Keratinocyte (primary cell): ENCODE measurements around the gene CPT1B. TPM values are rescaled to one million over a fixed set of nuclear protein-coding genes. Genes with fewer than 3 reads are reported as not detected.
A peak's percentile ranks its signal among the peaks of the same experiment; 100 is the strongest.

Experiments
- DNase-seq: peaks from one replicate; pipeline ENCODE4 v3.0.0-alpha.2; 2011; ENCODE audit warnings: low read depth, missing footprints, low spot score
- FAIRE-seq: peaks from 2 replicates; lab custom pipeline; 2011; peaks lifted over from hg19 to GRCh38; lab: Jason Lieb, UNC
- H2AFZ ChIP-seq: 2 replicates; pipeline ENCODE4 v1.6.0; 2012; ENCODE audit warnings: low read length, control low read depth, inconsistent platforms; ENCODE audit not compliant: control insufficient read depth
- H3K27ac ChIP-seq: 2 replicates; pipeline ENCODE4 v1.5.1; 2011; ENCODE audit warnings: low read length; ENCODE audit not compliant: control insufficient read depth, insufficient read depth
- H3K27me3 ChIP-seq: 3 replicates; pipeline ENCODE4 v1.6.0; 2011; ENCODE audit warnings: low read length; ENCODE audit not compliant: control insufficient read depth, insufficient read depth; ENCODE audit errors: extremely low read depth
- H3K36me3 ChIP-seq, 2 experiments: 2 replicates in 1 of 2; 3 replicates in 1 of 2; pipeline ENCODE4 v1.5.1; 2011; ENCODE audit warnings: low read length in 2 of 2, mild to moderate bottlenecking in 1 of 2; ENCODE audit not compliant: control insufficient read depth in 2 of 2, insufficient read depth in 2 of 2; ENCODE audit errors: extremely low read depth in 1 of 2
- H3K4me1 ChIP-seq: 3 replicates; pipeline ENCODE4 v1.5.1; 2011; ENCODE audit warnings: low read length; ENCODE audit not compliant: control insufficient read depth, insufficient read depth; ENCODE audit errors: extremely low read depth
- H3K4me2 ChIP-seq: 3 replicates; pipeline ENCODE4 v1.6.0; 2011; ENCODE audit warnings: low read depth, low read length; ENCODE audit not compliant: control insufficient read depth, insufficient read depth; ENCODE audit errors: extremely low read depth
- H3K4me3 ChIP-seq, 3 experiments: fragments of 200-600 bp in 1 of 3; sonication (generic) in 1 of 3; 2 replicates in 2 of 3; 3 replicates in 1 of 3; pipeline ENCODE4 v1.5.1; 2011 to 2016; ENCODE audit warnings: low read length in 3 of 3, mild to moderate bottlenecking in 3 of 3, control low read depth in 2 of 3, inconsistent platforms in 1 of 3, low read depth in 1 of 3, mixed read lengths in 1 of 3, mixed run types in 1 of 3, moderate library complexity in 1 of 3; ENCODE audit not compliant: control insufficient read depth in 2 of 3, insufficient read depth in 2 of 3; ENCODE audit errors: extremely low read depth in 1 of 3
- H3K79me2 ChIP-seq: 2 replicates; pipeline ENCODE4 v1.6.0; 2012; ENCODE audit warnings: low read length; ENCODE audit not compliant: control insufficient read depth, insufficient read depth
- H3K9ac ChIP-seq: 3 replicates; pipeline ENCODE4 v1.6.0; 2011; ENCODE audit warnings: low read length; ENCODE audit not compliant: control insufficient read depth, insufficient read depth; ENCODE audit errors: extremely low read depth
- H3K9me1 ChIP-seq: 3 replicates; pipeline ENCODE4 v1.6.0; 2011; ENCODE audit warnings: low read length; ENCODE audit not compliant: control insufficient read depth, insufficient read depth; ENCODE audit errors: extremely low read depth
- H3K9me3 ChIP-seq: 2 replicates; pipeline ENCODE4 v1.5.1; 2012; ENCODE audit warnings: low read depth, low read length; ENCODE audit not compliant: control insufficient read depth
- H4K20me1 ChIP-seq: 3 replicates; pipeline ENCODE4 v1.6.0; 2011; ENCODE audit warnings: low read length; ENCODE audit not compliant: control insufficient read depth, insufficient read depth; ENCODE audit errors: extremely low read depth
- EZH2 ChIP-seq: IDR thresholded peaks from one replicate; pipeline ENCODE4 v1.6.1; 2012; ENCODE audit warnings: inconsistent platforms, mild to moderate bottlenecking, low read length, moderate library complexity
- dilution Hi-C: fragments of 300-500 bp; cut with MboI; formaldehyde crosslinking; loops from one replicate; pipeline ENCODE4 v1.7.0; 2020; ENCODE audit warnings: low sequenced_read_pairs; ENCODE audit not compliant: extremely low pct_ligation_motif_present
- polyA plus RNA-seq, 5 experiments: library from polyadenylated mRNA; depleted of rRNA in 3 of 5; stranded (reverse) in 3 of 5; stranded (forward) in 1 of 5; unstranded in 1 of 5; fragments of >200 nt; gene quantifications; 1 replicate in 1 of 5; 2 replicates in 3 of 5; 3 replicates in 1 of 5; pipeline versions ENCODE4 v1.2.1 to v1.2.3, GENCODE V29; 2011 to 2012; ENCODE audit warnings: missing spikeins in 2 of 5, low read depth in 1 of 5, low replicate concordance in 1 of 5
- TF ChIP-seq, protein P1 (sequence below), 3 experiments: IDR thresholded peaks in 1 of 3; conservative IDR thresholded peaks in 1 of 3; optimal IDR thresholded peaks in 1 of 3; 2 replicates in 2 of 3; 3 replicates in 1 of 3; pipeline versions ENCODE3 to v1.5.1; 2011; ENCODE audit warnings: low read length in 3 of 3, mild to moderate bottlenecking in 3 of 3, moderate library complexity in 2 of 3, control low read depth in 1 of 3, inconsistent platforms in 1 of 3; ENCODE audit not compliant: insufficient read depth in 2 of 3; ENCODE audit errors: extremely low read depth in 1 of 3

CPT1B gene
- polyA plus RNA-seq, 1 donor (not counting 4 experiments of a cell fraction or from before 2014, with no cell fraction given) = 11.0 TPM

DNA sequence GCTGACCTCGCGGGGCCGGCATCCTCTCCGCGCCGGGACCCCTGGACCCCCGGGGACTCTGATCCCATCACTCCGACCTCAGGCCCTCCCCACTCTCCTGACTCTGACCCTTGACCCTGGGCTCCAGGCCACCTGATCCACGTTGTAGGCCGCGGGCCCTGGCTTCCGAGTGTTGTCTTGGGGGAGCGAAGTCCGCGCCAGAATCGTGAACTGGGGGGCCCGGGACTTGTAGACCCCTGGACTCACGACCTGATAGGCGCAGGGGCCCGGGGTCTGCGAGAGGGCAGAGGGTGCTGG lies 47.7 kb downstream of the CPT1B start:
- Histone ChIP-seq H3K9me3 (no peaks in the 10 kb centered on the region), H3K27ac (peak overlapping the region; percentile 68), H3K9me1 (no peaks in the 10 kb centered on the region), H4K20me1 (no peaks in the 10 kb centered on the region), H3K36me3 (peaks cover 0 to 2% of the 10 kb centered on the region in 2 experiments), H3K4me1 (peaks cover 10% of the 10 kb centered on the region), H3K79me2 (no peaks in the 10 kb centered on the region), H3K4me2 (peak overlapping the region; percentile 85), H2AFZ (no peak overlapping the region), H3K9ac (peak overlapping the region; percentile 90), H3K4me3 (peak overlapping the region; percentile 50 to 79 (median 58)), H3K27me3 (peaks cover 11% of the 10 kb centered on the region)
- TF ChIP-seq, protein P1, sequence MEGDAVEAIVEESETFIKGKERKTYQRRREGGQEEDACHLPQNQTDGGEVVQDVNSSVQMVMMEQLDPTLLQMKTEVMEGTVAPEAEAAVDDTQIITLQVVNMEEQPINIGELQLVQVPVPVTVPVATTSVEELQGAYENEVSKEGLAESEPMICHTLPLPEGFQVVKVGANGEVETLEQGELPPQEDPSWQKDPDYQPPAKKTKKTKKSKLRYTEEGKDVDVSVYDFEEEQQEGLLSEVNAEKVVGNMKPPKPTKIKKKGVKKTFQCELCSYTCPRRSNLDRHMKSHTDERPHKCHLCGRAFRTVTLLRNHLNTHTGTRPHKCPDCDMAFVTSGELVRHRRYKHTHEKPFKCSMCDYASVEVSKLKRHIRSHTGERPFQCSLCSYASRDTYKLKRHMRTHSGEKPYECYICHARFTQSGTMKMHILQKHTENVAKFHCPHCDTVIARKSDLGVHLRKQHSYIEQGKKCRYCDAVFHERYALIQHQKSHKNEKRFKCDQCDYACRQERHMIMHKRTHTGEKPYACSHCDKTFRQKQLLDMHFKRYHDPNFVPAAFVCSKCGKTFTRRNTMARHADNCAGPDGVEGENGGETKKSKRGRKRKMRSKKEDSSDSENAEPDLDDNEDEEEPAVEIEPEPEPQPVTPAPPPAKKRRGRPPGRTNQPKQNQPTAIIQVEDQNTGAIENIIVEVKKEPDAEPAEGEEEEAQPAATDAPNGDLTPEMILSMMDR (optimal IDR thresholded peaks at IDR 0.05 in 1 of 3, IDR thresholded peaks at IDR 0.05 in 1 of 3, conservative IDR thresholded peaks at IDR 0.05 in 1 of 3; ENCODE audit: extremely low read depth in 1 of 3, insufficient read depth in 2 of 3, low read length in 3 of 3) = no peak
- no peak for TF ChIP-seq EZH2
- FAIRE-seq = no peak
- dilution Hi-C loops = no loop called here
- no peak for DNase-seq

DNA sequence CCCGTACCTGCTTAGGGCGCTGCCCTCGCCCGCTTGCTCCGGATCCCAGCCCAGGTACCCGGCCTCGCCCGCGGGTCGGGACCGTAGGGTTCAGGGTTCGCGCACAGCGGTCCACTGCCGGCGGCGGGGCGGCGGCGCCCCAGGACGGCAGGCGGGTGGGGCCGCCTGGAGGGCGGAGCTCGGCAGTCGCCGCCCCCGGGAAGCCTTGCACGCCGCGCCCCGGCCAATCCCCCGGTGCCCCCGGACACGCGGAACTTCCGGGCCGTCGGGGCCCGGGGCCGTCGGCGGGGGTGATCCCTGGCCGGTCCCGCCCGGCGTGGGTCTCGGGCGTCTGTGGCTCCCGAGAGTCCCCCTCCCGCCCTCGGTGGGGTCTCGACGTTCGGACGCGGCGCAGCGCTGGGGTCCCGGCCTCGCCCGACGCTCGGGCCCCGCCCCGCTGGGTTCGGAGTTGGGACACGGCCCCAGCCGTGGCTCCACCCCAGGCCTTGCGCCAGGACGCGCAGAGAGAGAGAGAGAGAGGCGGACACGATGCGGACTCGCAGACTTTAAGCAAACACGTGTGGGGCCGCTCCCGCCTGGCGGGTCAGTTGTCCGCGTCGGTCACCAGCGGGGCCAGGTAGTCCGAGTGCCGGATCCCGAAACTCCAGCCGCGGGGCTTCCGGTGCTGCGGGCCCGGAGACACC lies 48.2 kb downstream of the CPT1B start, which contains the start of gene TYMP:
Gene TYMP, minus strand, starts transcription at position 116 of the 683 bp plus-strand sequence. CDS start 303 bp downstream, outside the sequence.
- Histone ChIP-seq H3K27ac (peak within 1 kb of the TSS; percentile 76), H3K9me3 (no peaks in the 10 kb centered on the region), H3K4me1 (peaks cover 10% of the 10 kb centered on the region), H3K9me1 (no peaks in the 10 kb centered on the region), H3K9ac (peak within 1 kb of the TSS; percentile 90), H3K27me3 (peaks cover 11% of the 10 kb centered on the region), H3K79me2 (no peaks in the 10 kb centered on the region), H4K20me1 (no peaks in the 10 kb centered on the region), H3K4me2 (peak within 1 kb of the TSS; percentile 85), H3K4me3 (peak within 1 kb of the TSS; percentile 50 to 79 (median 58)), H2AFZ (peak within 1 kb of the TSS; percentile 12), H3K36me3 (peaks cover 0 to 2% of the 10 kb centered on the region in 2 experiments)
- DNase-seq (no peak), FAIRE-seq (no peak)
- dilution Hi-C loops = no loop called here
- TF ChIP-seq, protein P1 (optimal IDR thresholded peaks at IDR 0.05 in 1 of 3, IDR thresholded peaks at IDR 0.05 in 1 of 3, conservative IDR thresholded peaks at IDR 0.05 in 1 of 3; ENCODE audit: extremely low read depth in 1 of 3, insufficient read depth in 2 of 3, low read length in 3 of 3) = no peak
- no peak for TF ChIP-seq EZH2
